BE2C (cell line): ENCODE measurements around the gene PRKD1.

Source experiments
- DNase-seq: peaks from one replicate; pipeline ENCODE4 v3.0.0-alpha.2; 2020
- H3K27me3 ChIP-seq: fragments of 250-450 bp; sonication (Bioruptor Pico); 2 replicates; pipeline ENCODE4 v1.5.1; 2020; ENCODE audit warnings: mild to moderate bottlenecking
- H3K36me3 ChIP-seq: fragments of 250-450 bp; sonication (Bioruptor Pico); 2 replicates; pipeline ENCODE4 v1.5.1; 2020; ENCODE audit warnings: mild to moderate bottlenecking
- H3K4me1 ChIP-seq: fragments of 250-450 bp; sonication (Bioruptor Pico); 2 replicates; pipeline ENCODE4 v1.5.1; 2020
- H3K4me3 ChIP-seq: 2 replicates; pipeline ENCODE4 v1.5.1; 2011; ENCODE audit warnings: low read depth, low read length
- H3K9me3 ChIP-seq: fragments of 250-450 bp; sonication (Bioruptor Pico); 2 replicates; pipeline ENCODE4 v1.5.1; 2020
- TF ChIP-seq, protein P1 (sequence below): IDR thresholded peaks from 2 replicates; pipeline ENCODE4 v1.5.1; 2012; ENCODE audit warnings: mild to moderate bottlenecking, low read depth, low read length

The PRKD1 gene

DNA sequence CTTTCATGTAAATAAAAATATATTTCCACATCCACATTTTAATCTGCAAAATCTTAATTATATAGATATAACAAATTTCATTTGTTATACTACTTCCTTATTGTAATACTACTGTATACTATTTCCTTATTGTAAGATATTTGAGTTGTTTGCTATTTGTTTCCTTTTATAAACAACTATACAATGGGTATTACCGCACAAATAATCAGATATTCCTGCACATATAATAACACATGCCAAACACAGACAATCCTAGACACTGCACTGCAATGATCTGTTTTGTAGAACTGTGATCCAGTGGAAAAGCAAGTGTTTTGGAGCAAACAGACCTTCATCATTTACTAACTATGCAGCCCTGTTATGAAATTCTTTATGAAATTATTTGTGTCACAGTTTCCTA lies 30.5 kb downstream of the PRKD1 start:
- TF ChIP-seq, protein P1, sequence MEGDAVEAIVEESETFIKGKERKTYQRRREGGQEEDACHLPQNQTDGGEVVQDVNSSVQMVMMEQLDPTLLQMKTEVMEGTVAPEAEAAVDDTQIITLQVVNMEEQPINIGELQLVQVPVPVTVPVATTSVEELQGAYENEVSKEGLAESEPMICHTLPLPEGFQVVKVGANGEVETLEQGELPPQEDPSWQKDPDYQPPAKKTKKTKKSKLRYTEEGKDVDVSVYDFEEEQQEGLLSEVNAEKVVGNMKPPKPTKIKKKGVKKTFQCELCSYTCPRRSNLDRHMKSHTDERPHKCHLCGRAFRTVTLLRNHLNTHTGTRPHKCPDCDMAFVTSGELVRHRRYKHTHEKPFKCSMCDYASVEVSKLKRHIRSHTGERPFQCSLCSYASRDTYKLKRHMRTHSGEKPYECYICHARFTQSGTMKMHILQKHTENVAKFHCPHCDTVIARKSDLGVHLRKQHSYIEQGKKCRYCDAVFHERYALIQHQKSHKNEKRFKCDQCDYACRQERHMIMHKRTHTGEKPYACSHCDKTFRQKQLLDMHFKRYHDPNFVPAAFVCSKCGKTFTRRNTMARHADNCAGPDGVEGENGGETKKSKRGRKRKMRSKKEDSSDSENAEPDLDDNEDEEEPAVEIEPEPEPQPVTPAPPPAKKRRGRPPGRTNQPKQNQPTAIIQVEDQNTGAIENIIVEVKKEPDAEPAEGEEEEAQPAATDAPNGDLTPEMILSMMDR: no peak
- Histone ChIP-seq H3K9me3 (no peaks in the 10 kb centered on the region), H3K4me1 (no peaks in the 10 kb centered on the region), H3K36me3 (no peaks in the 10 kb centered on the region), H3K27me3 (no peaks in the 10 kb centered on the region), H3K4me3 (no peak overlapping the region)
- DNase-seq: no peak

DNA sequence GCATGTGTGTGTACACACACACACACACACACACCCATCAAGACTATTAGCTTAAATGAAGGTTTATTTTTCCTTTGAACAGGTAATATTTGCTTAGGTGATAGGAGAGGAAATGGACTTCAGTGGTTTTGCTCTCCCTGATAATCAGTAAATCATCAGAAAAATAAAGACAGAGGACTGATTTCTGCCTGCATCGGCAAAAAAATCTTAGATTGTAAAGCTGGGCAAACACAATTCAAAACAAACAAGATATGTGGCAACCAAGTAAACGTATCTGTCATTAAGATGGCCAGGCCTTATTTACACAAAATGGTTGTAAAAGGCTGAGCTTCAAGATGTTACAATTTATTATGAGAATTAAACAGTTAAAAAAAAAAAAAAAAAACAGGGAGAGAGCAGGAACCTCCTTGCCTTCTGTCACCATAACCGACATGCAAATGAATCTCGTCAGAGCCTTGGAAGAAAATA lies 31.3 kb downstream of the PRKD1 start:
- no peaks in the 10 kb centered on the region for H3K9me3 ChIP-seq
- H3K4me1 ChIP-seq: no peaks in the 10 kb centered on the region
- DNase-seq: no peak
- H3K4me3 ChIP-seq: no peak overlapping the region
- no peaks in the 10 kb centered on the region for H3K36me3 ChIP-seq
- no peaks in the 10 kb centered on the region for H3K27me3 ChIP-seq
- TF ChIP-seq, protein P1: no peak

DNA sequence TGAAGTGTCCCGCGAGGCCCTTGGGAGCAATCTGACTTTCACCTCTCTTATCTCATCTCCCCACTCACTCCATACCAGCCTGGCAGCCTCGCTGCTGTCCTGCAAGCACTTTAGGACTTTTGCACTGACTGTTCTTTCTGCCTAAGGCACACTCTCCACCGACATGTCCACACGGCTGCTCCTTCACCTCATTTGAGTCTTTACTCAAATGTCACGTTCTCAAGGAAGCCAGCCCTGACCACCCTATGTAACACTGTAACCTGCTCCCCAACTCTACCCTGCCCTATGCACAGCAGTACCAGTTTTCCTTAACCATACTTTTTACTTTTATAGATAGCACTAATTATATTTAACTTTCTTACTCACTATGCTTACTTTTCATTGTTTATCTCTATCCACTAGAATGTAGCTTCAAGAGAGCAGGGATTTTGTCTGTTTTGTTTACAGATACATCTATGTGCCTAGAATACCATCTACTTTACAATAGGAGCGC lies 32.0 kb downstream of the PRKD1 start:
- TF ChIP-seq, protein P1: no peak
- Histone ChIP-seq H3K9me3 (no peaks in the 10 kb centered on the region), H3K27me3 (no peaks in the 10 kb centered on the region), H3K4me1 (no peaks in the 10 kb centered on the region), H3K4me3 (no peak overlapping the region), H3K36me3 (no peaks in the 10 kb centered on the region)
- no peak for DNase-seq

DNA sequence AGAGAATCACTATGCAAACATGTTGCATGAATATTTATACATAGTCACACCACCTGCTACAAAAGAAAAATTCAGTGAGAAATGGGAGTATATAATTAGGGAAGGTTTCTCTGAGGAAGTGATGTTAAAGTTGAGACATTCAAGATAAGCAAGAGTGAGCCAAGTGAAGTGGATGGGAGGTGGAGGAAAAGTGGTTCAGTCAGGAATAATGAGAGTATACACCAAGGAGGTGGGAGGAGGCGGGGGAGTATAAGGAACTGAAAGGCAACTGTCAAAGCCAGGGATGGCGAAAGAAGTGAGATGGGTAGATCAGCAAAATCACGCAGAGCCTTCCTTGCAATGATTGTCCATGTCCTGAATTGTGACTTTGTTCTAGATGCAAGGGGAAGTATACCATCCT lies 33.7 kb downstream of the PRKD1 start:
- DNase-seq: no peak
- no peaks in the 10 kb centered on the region for H3K36me3 ChIP-seq
- H3K4me1 ChIP-seq: no peaks in the 10 kb centered on the region
- TF ChIP-seq, protein P1: no peak
- no peaks in the 10 kb centered on the region for H3K9me3 ChIP-seq
- no peak overlapping the region for H3K4me3 ChIP-seq
- H3K27me3 ChIP-seq: no peaks in the 10 kb centered on the region

DNA sequence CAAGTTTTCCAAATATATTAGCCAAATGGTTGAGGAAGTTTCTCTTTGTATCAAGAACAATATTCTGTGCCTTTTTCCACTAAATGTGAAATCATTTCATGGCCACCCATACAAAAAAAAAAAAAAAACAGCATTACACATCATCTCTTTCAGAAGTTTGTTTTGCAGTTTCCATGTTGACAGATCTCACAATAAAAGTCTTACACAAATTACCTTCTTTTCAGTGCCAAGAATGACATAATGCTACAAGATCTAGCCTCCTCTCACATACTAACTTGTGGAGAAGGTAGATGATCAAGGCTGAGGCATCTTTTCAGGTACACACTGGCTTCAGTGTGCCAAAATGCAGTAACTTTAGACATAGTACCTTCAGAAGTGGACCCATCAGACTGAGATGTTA lies 35.3 kb downstream of the PRKD1 start:
- no peak for DNase-seq
- Histone ChIP-seq H3K36me3 (no peaks in the 10 kb centered on the region), H3K4me3 (no peak overlapping the region), H3K9me3 (no peaks in the 10 kb centered on the region), H3K27me3 (no peaks in the 10 kb centered on the region), H3K4me1 (no peaks in the 10 kb centered on the region)
- TF ChIP-seq, protein P1: no peak

DNA sequence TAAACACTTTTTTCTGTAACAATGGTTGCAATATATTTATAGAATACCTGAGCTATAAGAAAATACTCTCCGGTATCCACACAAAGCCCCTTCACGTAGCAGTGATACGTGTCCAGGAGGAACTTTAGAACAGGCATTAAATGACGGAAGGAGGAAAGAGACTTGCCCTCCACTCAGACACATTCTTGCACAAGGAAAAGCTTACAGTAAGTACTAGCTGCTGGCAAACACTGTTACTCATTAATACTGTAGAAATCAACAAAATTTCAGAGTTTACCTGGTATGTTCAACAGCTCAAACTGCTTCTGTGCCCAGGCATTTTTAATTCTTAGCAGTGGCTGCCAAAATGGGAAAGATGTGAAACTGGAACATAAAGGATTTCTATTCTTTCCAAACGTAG lies 41.7 kb downstream of the PRKD1 start:
- H3K4me3 ChIP-seq: no peak overlapping the region
- H3K9me3 ChIP-seq: no peaks in the 10 kb centered on the region
- H3K27me3 ChIP-seq: no peaks in the 10 kb centered on the region
- no peaks in the 10 kb centered on the region for H3K4me1 ChIP-seq
- no peak for DNase-seq
- TF ChIP-seq, protein P1: no peak
- no peaks in the 10 kb centered on the region for H3K36me3 ChIP-seq
